GM12874 (cell line): ENCODE measurements around the gene MGA.

Experiments used
- CTCF ChIP-seq: IDR thresholded peaks from 2 replicates; pipeline ENCODE4 v1.5.1; 2011; ENCODE audit warnings: low read depth, mild to moderate bottlenecking, control low read depth, low read length, moderate library complexity; ENCODE audit not compliant: insufficient read depth

Gene MGA

GRCh38 chr15:41692049-41692448, 31.8 kb downstream of the MGA start:
- no peak for TF ChIP-seq CTCF

- no peak for TF ChIP-seq CTCF
Measured at GRCh38 chr15:41693757-41694156, 33.6 kb downstream of the MGA start.

- TF ChIP-seq CTCF: peak; percentile 38; the same call in 1 of the 2 replicates
Measured at GRCh38 chr15:41695750-41696436, 35.7 kb downstream of the MGA start.

GRCh38 chr15:41698779-41699178, 38.6 kb downstream of the MGA start:
- no peak for TF ChIP-seq CTCF

- TF ChIP-seq CTCF: no peak
Measured at GRCh38 chr15:41703120-41703519, 42.9 kb downstream of the MGA start.

GRCh38 chr15:41713047-41713446, 52.8 kb downstream of the MGA start:
- TF ChIP-seq CTCF: no peak

- no peak for TF ChIP-seq CTCF
Measured at GRCh38 chr15:41714291-41714690, 54.1 kb downstream of the MGA start.
